Renal cortex interstitium (tissue), 11 donors: ENCODE measurements around the gene PMM1. TPM values are rescaled to one million over a fixed set of nuclear protein-coding genes. Genes with fewer than 3 reads are reported as not detected.

Source experiments
- DNase-seq, 11 donors: peaks; one replicate each; pipeline ENCODE4 v3.0.0-alpha.2; 2013; ENCODE audit warnings: low read depth in 9 of 11, low spot score in 4 of 11; ENCODE audit errors: extremely low read depth in 1 of 11
- polyA plus RNA-seq, 3 donors: library from polyadenylated mRNA; unstranded; fragments of 120-200 nt; gene quantifications; one replicate each; pipeline ENCODE4 v1.2.1, GENCODE V29; 2013; ENCODE audit not compliant: insufficient read length in 3 of 3

Gene PMM1
- polyA plus RNA-seq, 3 donors, result 50.7 to 63.0 (median 57.8) TPM

- no peak for DNase-seq
These were observed 58.5 kb downstream of the PMM1 start for GRCh38 chr22:41530890-41531714.

DNA sequence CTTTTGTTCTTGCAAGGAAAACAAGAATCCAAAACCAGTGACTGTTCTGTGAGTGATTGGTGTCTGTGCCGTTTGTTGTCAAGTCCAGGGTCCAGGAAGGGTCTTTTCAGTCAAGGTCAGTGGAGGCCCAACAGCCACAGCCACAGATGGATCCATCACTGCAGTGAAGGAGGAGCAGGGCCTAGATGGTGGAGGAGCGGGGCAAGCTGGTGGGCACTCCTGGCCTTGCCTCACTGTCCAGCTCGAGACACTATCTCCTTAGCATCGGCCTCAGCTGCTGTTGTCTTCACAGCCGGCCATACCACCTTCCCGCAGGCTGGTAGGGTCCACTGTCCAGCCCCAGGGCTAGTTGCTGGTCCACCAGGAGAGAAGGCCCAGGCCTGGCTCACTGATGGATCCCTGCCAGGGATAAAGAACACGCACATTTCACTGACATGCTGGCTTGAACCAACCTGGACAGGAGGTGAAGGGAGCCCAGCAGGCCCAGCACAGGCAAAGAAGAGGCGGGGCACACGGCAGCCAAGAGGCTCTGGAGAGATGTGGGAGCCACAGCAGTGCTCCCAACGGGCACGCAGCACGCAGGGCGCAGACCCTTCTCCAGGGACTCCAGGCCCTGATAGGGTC is 60.6 kb downstream of the PMM1 start:
- no peak for DNase-seq

DNA sequence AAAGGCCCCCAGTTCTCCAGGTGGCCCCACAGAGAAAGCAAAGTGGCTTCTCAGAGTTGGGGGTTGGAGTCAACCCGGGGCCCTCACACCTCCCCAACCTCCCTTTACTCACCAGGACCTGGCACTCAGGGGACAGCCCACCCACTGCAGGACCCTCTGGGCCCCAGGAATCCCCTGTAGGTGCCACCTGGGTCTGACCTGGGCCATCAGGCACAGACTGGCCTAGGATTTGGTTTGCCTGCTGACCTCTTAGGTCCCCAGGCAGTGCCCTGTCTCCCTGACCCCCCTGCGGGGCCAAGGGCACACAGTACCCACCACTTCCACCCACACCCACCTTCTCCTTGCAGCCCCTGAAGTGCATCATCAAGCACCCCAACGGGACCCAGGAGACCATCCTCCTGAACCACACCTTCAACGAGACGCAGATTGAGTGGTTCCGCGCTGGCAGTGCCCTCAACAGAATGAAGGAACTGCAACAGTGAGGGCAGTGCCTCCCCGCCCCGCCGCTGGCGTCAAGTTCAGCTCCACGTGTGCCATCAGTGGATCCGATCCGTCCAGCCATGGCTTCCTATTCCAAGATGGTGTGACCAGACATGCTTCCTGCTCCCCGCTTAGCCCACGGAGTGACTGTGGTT is 61.4 kb downstream of the PMM1 start:
- DNase-seq, result no peak

Other genes with a start within 250 kb of the PMM1 start
- gene TEF, start 207.9 kb downstream of the PMM1 start, polyA plus RNA-seq, result 10 to 100 TPM; 15.1 to 18.1 (median 17.2) TPM
- 10 to 100 TPM; 52.6 to 68.9 (median 55.0) TPM for gene TOB2, start 143.0 kb downstream of the PMM1 start, polyA plus RNA-seq
- 10 to 100 TPM; 43.9 to 57.0 (median 47.4) TPM for gene PHF5A, start 121.1 kb downstream of the PMM1 start, polyA plus RNA-seq
- 100 to 1,000 TPM; 119 to 147 (median 145) TPM for gene ACO2, start 120.7 kb downstream of the PMM1 start, polyA plus RNA-seq
- 10 to 100 TPM; 26.9 to 34.1 (median 30.4) TPM for gene POLR3H, start 45.4 kb downstream of the PMM1 start, polyA plus RNA-seq
- 1 to 10 TPM; 5.0 to 8.6 (median 8.4) TPM for gene CSDC2, start 28.8 kb downstream of the PMM1 start, polyA plus RNA-seq
- gene DESI1, start 31.2 kb upstream of the PMM1 start, polyA plus RNA-seq, result 10 to 100 TPM; 25.0 to 33.6 (median 26.7) TPM
- 100 to 1,000 TPM; 360 to 429 (median 389) TPM for gene XRCC6, start 31.5 kb upstream of the PMM1 start, polyA plus RNA-seq
- 100 to 1,000 TPM; 129 to 161 (median 151) TPM for gene SNU13, start 99.0 kb upstream of the PMM1 start, polyA plus RNA-seq
- 1 to 10 TPM; 2.2 to 2.6 (median 2.5) TPM for gene MEI1, start 109.7 kb upstream of the PMM1 start, polyA plus RNA-seq
- gene CCDC134, start 210.8 kb upstream of the PMM1 start, polyA plus RNA-seq, result 10 to 100 TPM in 1 of 3 donors, 1 to 10 TPM in 2; 7.0 to 11.2 (median 9.1) TPM
- 100 to 1,000 TPM; 102 to 103 (median 102) TPM for gene SREBF2, start 243.3 kb upstream of the PMM1 start, polyA plus RNA-seq